HG02870 (cell line): ENCODE results near the gene ARMH4.
"Not testable (repeated sequence)": the region's sequence is repeated elsewhere in the genome, so short reads cannot be mapped to it uniquely, and the experiment has no call there.

Experiments
- ATAC-seq: cut with Tn5 transposase; IDR thresholded peaks from one replicate; pipeline ENCODE4 v1.9.1; 2021; ENCODE audit warnings: mild to moderate bottlenecking, moderate library complexity; ENCODE audit not compliant: unreplicated experiment

The ARMH4 gene

DNA sequence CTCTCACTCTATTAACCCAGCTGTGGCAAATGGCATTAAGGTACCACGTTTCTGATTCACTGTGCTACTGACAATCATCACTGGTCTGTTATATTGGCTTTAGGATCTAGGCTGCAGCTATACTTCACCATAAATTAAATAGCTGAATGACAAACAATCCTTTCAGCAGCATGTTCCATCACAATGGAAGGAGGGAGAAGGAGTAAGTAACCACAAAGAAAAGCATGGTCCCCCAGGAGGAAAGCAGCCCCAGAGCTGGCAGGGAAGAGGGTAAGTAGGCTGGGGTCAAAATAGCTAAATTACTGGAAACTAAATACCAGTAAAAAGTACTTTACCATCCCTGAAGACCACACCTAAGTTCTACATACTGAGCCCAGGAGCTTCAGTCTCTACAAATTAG is 2.8 kb downstream of the ARMH4 start:
- no peak for ATAC-seq

DNA sequence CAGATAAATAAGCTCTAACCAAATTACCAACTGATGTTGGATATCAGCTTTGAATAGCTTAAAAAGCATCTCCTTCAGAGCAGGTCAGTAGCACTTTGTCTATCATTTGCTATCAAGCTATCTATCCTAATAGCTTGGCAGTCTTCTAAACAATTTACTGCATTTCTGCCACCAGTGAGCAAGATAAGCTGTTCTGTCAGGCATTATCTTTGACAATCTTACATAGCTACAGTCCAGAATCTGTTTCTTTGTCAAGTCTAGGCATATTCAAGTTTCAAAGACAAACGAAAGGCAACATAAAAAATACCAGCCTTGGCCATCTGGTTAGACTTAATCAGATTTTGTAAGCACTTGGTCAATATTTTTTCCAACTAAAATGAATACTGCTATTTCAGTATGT is 5.6 kb downstream of the ARMH4 start:
- no peak for ATAC-seq

DNA sequence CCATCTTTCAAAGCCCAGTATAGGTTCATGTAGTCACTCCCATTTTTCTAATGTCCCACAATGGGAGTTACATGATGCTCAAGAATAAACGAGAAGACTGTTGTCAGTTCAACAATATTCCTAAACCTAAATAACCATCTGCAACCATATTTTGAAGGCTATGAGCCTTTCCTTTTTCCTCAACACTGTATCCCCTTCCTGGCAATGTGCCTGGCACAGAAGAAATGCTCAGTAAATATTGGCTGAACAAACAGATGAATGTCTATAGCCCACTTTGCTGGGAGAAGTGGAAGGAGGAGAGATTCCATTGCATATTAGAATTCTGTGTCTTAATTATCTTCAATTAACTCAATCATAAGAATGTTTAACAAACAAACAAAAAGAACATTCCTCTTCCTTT is 6.1 kb downstream of the ARMH4 start:
- ATAC-seq, result no peak

DNA sequence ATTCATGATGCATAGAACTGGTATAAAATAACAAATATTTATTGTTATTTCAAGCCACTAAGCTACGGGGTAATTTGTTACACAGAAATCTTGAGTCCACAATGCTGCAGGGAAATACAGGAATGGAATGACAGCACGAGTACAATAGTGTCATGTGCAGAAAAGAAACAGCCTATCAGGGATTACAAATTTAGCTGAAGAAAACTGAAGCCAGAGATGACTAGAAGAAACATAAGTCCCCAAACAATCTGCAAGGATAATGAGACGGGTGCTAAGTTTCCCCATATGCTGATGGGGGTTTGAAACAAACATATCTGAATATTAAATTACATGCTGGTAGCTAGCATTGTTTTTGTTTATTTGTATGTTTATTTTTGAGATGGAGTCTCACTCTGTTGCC is 8.9 kb downstream of the ARMH4 start:
- ATAC-seq, result no peak

DNA sequence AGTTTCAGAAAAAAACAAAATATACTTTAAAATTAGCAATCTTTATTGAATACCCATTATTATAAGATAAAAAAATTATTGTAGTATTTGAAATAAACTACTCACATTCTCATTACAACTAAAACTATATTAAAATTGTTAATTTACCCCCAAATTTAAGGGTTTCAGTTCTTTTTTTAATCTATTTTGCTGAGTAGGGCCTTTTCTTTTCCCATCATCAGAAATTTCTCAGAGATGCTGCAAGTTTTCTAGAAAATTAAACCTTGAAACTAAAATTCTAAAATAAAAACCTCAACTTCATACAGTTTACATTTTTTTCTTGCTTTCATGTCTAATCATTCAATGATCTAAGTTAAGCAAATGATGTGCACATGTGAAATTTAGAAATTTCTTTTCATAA is 10.1 kb downstream of the ARMH4 start:
- ATAC-seq, result no peak

DNA sequence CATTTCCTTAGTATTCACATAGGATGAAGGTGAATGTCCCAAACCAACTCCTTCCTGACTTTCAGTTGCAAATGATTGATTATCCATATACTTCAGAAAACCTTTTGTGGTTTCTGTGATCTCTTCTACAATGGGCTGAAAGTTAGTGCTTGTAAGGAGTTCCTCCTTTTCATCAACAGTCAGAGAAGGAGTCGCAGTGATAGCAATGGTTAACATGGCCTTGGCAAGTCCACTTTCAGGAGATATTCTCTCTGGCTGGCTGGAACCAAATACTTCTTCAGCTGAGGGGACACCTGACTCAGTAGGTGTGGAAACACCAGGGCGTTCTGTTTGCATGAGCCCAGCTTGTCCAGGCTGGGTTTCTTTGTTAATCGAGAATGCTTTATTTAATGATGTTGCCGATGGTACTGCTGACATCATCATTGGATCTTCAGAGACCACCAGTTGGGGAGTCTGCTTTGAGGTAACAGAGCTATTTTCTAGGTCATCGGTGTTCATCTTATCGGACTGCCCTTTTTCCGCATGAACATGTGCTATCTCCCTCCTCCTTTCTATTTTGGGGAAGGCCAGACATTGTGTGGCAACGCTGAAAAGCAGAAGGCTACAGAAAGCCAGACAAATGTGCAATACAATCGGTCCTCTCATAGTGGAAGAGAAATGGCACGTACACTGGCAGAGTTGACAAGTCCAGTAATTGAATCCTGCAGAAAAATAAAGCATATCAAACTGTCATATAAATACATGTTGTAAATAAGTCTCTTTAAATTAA is 13.1 kb downstream of the ARMH4 start:
- ATAC-seq, result no peak

DNA sequence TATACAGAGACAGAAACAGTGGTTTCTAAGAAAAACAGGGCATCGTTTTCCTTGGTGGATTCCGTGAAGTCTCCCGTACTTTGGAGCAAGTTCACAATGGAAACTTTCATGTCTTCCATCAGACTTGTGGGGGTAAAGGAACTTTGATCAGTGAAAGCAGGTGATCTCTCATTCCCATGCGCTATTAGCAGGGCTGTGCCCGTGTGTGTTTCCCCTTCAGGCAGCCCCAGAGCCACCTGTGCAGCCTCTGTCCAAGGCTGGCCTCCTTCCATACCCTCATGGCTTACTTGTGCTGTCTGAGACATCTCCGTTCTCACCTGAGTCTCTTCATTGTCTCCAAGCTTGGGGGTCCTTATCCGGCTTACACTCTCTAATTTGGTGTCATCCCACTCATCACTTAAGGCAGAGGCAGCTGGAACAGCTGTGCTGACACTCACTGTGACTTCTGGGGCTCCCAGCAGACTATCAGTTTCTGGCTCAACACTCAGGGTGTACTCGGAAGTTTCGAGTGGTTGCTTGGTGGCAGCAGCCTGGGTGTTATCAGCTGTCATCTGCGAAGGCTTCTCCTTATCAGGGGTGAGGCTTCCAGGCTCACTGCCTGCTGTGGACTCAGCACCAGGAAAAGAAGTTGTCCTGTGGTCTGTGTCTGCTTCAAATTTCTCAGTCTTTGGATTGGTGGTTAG is 13.8 kb downstream of the ARMH4 start:
- no peak for ATAC-seq

DNA sequence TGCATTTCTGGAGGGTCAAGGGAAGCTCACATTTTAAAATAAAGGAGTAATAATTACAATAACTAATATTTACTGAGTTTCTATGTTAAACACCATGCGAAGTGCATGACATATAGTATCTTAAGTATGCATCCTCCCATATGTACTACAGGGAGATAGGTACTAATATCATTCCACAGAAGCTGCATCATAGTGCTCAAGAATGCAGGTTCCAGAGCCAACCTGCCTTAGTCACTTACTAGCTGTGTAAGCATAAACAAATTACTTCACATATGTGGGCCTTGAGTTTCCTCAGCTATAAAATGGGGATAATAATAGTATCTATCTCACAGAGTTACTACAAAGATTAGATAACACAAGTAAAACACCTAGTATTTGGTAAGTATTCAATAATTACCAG is 18.3 kb downstream of the ARMH4 start:
- ATAC-seq, result no peak

DNA sequence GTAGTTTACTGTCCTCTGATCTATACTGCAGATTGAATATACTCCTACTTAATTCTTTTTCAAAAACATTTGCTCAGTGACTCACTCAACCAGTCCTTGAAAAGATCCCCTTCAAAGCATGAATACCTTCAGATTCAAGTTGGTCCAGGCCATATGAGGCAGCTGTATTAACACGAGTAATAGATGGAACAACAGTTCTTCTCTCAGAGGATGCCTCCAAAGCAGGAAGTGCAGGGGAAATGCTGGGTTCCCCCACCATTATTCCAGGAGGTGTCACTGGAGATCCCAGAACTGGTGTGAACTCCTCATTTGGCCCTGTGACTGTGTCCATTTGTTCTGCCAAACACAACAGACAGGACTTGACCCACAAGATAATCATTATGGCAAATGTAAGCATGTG is 20.6 kb downstream of the ARMH4 start:
- no peak for ATAC-seq

DNA sequence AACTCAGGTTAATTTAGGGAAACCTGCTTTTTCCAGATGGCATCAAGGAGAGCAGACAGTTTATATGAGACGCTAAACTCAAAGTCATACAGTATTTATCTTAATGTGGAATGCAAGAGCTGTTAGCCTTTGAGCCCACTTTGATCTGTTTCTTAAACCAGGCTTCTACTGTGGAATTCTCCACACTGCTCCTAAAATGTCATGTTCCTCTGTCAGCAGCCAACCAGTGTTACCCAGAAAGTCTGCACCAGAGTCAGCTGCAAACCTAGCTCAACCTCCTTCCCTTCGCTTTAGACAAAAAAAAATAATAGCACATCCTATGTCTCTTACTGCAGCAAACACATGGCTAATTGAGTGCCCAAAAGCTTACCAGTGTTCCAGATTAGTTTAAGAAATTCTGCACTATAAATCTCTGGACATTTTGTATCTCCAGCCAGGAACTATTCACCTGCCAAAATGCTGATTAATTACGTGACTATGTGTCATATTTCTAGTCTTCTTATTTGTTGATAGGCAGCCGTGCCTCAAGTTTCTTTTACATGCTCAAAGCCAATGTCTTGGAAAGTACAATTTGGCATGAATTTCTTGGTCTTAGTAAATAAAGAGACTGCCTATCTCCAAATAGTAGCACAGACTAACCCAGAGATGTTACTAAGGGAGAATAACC is 21.8 kb downstream of the ARMH4 start:
- ATAC-seq, result no peak

DNA sequence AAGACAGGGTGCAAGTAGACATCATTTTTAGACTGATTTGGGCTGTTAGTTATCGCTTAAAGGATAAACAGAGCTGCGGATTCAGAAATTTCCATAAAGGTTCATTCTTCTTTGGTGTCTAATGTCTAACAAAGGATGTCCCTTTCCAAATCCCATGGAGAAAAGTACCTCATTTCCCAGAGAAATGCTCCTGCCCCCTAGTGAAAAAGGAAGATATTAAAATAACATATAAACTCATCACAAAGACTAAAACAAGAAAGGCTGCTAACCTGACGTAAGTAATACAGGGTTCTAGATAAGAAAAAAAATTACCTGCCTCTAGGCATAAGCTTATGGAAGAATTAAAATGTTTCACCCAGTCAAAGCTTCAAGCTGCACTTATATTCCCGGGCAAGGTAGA is 22.8 kb downstream of the ARMH4 start:
- no peak for ATAC-seq

DNA sequence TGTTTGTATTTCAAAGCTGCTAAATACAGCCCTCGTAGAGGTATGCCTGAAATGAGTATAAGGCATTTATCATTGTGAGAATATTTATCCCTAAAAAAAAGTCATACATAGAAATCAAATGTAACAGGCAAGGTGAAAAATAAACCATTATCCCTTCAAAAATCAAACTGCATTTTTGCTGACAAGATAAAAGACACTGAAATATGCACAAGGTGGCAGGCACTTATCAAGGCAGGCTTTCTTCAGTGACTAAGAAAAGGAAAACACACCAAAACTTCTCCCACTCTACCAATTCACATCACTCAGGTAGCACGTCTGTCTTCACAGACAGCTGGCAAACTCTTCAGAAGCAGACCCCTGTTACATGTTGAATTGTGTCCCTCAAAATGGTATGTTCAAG is 23.6 kb downstream of the ARMH4 start:
- no peak for ATAC-seq

DNA sequence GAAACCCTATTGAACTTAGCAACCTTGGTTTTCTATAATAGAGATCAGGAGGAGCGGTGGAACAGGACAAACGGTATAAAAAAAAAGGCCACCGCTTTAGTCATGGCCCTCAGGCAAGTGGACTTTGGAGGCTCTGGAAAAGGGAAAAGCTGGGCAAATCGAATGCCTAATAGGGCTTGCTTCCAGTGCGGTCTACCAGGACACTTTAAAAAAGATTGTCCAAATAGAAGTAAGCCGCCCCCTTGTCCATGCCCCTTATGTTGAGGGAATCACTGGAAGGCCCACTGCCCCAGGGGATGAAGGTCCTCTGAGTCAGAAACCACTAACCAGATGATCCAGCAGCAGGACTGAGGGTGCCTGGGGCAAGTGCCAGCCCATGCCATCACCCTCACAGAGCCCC is 29.5 kb downstream of the ARMH4 start:
- not testable (repeated sequence) for ATAC-seq

DNA sequence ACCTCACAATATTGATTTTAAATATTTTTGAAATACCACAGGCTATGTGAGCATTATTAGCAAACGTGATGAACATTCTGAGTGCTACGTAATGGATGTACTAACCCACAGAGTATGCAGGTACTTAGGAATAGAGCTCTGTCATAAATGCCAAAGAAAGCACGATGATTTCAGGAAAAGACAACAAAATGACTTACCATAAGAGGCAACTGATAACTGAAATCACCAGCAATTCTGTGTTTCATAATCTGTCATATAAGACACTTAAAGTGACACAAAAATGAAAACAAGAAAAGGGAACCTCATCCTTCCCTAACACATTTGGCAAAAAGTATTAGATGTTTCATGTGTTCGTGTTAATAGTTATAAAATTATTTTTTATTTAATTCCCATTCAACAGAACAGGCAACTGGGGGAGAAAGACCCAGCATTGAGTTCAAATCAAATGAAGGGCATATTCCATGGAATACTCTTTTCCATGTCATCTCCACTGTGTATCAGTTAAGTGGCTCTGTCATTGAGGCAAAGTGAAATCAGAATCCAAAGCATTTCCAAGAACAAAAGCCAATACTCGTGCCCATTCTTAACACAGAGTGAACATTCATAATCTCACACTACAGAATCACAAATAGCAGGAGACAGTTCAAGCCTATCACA is 30.4 kb downstream of the ARMH4 start:
- no peak for ATAC-seq

DNA sequence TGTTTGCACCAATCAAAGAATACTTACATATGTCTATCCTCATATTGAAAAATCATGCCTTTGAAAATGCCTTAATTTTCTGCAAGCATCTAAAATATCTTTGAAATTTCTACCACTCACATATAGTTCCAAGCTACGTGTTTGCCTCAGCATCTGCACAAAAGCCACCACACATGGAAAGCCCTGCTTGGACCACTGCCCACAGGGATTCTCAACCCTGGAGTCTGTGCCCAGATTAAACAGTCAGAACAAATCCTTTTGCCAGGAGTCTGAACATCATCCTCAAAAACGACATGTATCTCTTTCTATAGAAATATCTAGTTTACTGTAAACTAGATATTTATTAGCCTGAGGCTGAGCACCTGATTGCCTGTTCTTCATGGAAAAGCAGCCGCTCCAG is 32.6 kb downstream of the ARMH4 start:
- ATAC-seq, result no peak

DNA sequence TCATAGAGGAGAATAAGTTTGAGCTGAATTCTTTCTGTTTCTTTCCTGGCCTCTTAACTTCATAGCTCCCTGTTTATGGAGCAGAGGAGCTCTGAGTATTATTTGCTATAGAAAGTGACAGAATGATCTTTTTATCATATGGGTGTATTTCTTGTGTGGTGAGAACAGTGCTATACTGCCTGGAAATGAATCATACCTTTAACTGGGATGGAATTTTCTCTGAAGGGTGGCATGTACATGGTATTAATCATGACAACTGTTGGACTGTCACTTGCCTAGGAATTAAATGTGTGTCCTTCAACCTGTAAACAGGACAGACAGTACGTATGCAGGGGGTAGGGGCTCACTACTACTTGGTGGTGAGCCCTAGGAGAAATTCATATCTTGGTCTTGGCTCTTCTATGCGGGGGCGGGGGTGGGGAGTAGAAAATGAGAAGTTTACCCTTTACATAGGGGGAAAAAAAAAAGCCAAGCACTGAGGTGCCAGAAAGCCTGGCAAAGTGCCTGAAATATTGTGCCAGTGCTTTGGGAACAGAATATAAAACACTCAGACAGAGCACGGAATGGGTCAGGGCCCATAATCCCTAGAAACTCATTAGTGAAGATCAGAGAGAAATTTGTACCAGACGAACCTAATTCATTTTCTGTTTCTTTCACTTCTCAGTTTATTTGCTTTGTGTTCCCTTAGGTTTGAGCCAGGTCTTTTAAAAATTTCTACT is 33.8 kb downstream of the ARMH4 start:
- no peak for ATAC-seq

DNA sequence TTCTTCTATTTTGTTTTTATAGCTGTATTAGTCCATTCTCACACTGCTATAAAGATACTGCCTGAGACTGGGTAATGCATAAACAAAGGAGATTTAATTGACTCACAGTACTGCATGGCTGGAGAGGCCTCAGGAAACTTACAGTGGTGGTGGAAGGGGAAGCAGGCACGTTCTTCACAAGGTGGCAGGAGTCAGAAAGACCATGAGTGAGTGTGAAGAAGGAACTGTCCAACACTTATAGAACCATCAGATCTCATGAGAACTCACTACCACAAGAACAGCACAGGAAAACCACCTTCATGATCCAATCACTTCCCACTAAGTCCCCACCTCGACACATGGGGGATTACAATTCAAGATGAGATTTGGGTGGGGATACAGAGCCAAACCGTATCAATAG is 42.3 kb downstream of the ARMH4 start:
- no peak for ATAC-seq

DNA sequence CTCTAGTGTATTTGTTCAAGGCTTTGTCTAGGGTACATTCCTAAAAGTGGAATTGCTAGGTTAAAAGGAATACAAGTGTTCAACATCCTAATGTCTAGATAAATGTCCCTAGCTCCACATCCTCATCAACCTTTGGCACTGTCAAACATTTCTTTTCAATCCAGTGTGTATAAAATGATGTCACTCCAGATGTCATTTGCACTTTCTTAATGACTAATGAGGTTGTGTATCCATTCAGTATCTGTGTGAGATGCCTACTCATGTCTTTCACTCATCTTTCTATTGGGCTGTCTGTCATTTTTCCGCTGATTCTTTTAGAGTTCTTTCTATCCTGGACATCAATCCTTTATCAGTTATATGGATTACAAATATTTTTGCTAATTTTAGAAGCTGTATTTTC is 43.3 kb downstream of the ARMH4 start:
- no peak for ATAC-seq

DNA sequence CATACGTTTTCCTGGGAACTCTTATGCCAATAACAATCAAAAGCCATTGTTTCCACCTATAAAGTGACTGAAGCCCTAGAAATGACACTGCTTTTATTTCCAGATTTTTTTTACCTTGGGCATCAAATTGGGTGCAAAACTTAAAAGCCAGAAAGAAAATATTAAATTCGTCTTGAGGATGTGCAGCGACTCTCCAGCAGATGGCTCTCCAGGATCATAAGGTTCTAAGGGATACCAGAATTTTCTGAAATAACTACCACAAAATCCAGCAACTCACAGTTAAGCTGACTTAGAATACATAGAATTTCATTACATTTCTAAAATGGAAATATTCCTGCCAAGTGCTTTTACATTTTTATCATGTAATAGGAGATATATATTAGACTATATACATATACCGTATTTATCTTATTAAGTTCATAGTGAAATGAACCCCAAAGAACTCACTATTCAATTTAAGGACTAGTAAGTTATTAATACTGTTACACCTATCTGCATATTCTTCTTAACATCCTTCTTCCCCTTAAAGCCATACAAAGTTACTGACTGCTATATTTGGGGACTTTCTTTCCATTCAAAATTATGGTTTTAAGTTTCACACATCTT is 44.0 kb downstream of the ARMH4 start:
- ATAC-seq, result no peak

DNA sequence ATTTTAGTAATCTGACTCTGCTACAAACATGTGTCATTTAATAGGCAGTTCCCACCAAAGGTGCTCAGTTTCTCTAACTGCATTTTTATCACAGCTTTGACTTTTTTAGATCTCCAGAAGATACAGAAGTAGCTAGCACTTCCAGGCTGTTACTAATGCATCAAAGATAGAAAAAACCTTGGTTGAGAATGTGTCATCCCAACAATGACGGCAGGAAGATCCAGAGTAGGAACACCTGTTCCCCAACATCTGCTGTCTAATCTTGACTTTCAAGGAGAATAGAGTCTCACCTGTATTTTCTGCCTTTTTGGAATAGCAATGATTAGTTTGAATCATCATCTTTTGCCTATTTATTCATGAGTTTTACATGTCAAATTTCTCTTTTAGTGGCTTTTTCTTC is 45.0 kb downstream of the ARMH4 start:
- no peak for ATAC-seq

DNA sequence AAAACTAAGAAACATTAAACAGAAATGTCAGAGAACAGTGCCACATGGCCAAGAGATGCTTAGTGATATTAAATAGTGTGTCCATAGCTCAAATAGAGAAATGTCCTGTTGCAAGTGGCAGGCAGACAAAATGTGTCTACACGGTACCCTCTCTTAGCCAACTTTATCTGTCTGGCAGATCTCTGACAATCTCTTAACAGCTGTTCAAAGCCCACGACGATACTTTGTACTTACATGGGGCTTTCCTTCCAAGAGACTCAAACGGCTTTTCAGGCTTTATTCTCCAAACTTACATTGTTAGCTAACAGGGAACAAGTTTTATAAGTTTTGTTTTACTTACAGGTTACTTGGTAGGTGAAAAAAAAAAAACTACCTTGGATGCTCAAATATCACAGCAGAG is 45.6 kb downstream of the ARMH4 start:
- no peak for ATAC-seq
